WTC11 (cell line): ENCODE measurements around the gene CACNA1C. TPM values are rescaled to one million over a fixed set of nuclear protein-coding genes. Genes with fewer than 3 reads are reported as not detected.
"Not testable (repeated sequence)": the region's sequence is repeated elsewhere in the genome, so short reads cannot be mapped to it uniquely, and the experiment has no call there.

Experiments
- ATAC-seq: fragments of 200-7000 bp; cut with Tn5 transposase; 2 replicates; pipeline ENCODE4 v1.10.0; 2021; ENCODE audit warnings: mild to moderate bottlenecking, moderate library complexity
- CTCF ChIA-PET: fragments of 300-600 bp; sonication (Branson Sonifier 250); formaldehyde crosslinking; loops from one replicate; lab custom pipeline; 2021; ENCODE audit warnings: antibody characterized with exemption; lab: Charles Lee
- POLR2A ChIA-PET: fragments of 350-600 bp; sonication (Branson Sonifier 250); formaldehyde crosslinking; loops from one replicate; lab custom pipeline; 2021; ENCODE audit warnings: antibody characterized with exemption; lab: Charles Lee
- DNase-seq: peaks from one replicate; pipeline ENCODE4 v3.0.0; 2021; ENCODE audit warnings: low spot score
- H3K27ac Mint-ChIP-seq: 2 replicates; pipeline ENCODE4 v1.8.0; 2021; ENCODE audit warnings: mixed read lengths
- H3K27me3 Mint-ChIP-seq: 2 replicates; pipeline ENCODE4 v1.8.0; 2021; ENCODE audit warnings: low read depth, mild to moderate bottlenecking, moderate library complexity, mixed read lengths
- H3K36me3 Mint-ChIP-seq: 2 replicates; pipeline ENCODE4 v1.8.0; 2021; ENCODE audit warnings: mixed read lengths
- H3K4me1 Mint-ChIP-seq: 2 replicates; pipeline ENCODE4 v1.8.0; 2022; ENCODE audit warnings: mixed read lengths
- H3K4me3 Mint-ChIP-seq: 2 replicates; pipeline ENCODE4 v1.8.0; 2021; ENCODE audit warnings: mild to moderate bottlenecking, moderate library complexity, mixed read lengths
- H3K9me3 Mint-ChIP-seq: 2 replicates; pipeline ENCODE4 v1.8.0; 2021; ENCODE audit warnings: mixed read lengths
- CTCF ChIP-seq: fragments of 200-600 bp; IDR thresholded peaks from 2 replicates; pipeline ENCODE4 v1.8.0; 2022; ENCODE audit warnings: antibody characterized with exemption
- FOXP1 ChIP-seq: sonication (generic); formaldehyde crosslinking; IDR thresholded peaks from 2 replicates; pipeline ENCODE4 v1.8.0; 2022; ENCODE audit warnings: missing genetic modification reagents, mild to moderate bottlenecking, moderate library complexity, borderline replicate concordance
- GRHL2 ChIP-seq: fragments of 250-450 bp; sonication (Bioruptor Pico); IDR thresholded peaks from 2 replicates; pipeline ENCODE4 v1.8.0; 2022; ENCODE audit warnings: mild to moderate bottlenecking, moderate library complexity; ENCODE audit not compliant: insufficient replicate concordance, severe bottlenecking
- GTF2I ChIP-seq: fragments of 250-450 bp; sonication (Bioruptor Pico); conservative IDR thresholded peaks from 2 replicates; pipeline ENCODE4 v1.4.0; 2021; ENCODE audit warnings: mild to moderate bottlenecking
- HMGXB4 ChIP-seq: sonication (generic); formaldehyde crosslinking; IDR thresholded peaks from 2 replicates; pipeline ENCODE4 v1.8.1; 2023; ENCODE audit warnings: mild to moderate bottlenecking, moderate library complexity, missing genetic modification reagents
- SMAD4 ChIP-seq: sonication (generic); formaldehyde crosslinking; IDR thresholded peaks from 2 replicates; pipeline ENCODE4 v1.8.0; 2022; ENCODE audit warnings: mild to moderate bottlenecking, missing genetic modification reagents
- ZNF532 ChIP-seq: fragments of 250-450 bp; sonication (Bioruptor Pico); IDR thresholded peaks from 2 replicates; pipeline ENCODE4 v1.9.0; 2021; ENCODE audit warnings: mild to moderate bottlenecking, borderline replicate concordance
- total RNA-seq: library from RNA; stranded (reverse); gene quantifications from 3 replicates; pipeline ENCODE4 v1.2.3, GENCODE V29; 2021
- TF ChIP-seq, protein P1 (sequence below): fragments of 250-450 bp; sonication (Bioruptor Pico); IDR thresholded peaks from 2 replicates; pipeline ENCODE4 v1.9.0; 2021; ENCODE audit warnings: mild to moderate bottlenecking

CACNA1C gene
- total RNA-seq, 1 experiment from 2014 or later, result 1.7 TPM

GRCh38 chr12:2682296-2683251 is 629.8 kb downstream of the CACNA1C start (continued):
- TF ChIP-seq CTCF, result no peak
- TF ChIP-seq SMAD4 (CRISPR knock-in tag), result no peak

- H3K4me3 Mint-ChIP-seq, result no peak overlapping the region
- H3K4me1 Mint-ChIP-seq, result peaks cover 20% of the 10 kb centered on the region
- H3K36me3 Mint-ChIP-seq, result no peaks in the 10 kb centered on the region; the same call in 1 of the 2 replicates
- no peak for DNase-seq
- peak; percentile 36; the same call in 1 of the 2 replicates for ATAC-seq
- peaks cover 3% of the 10 kb centered on the region for H3K9me3 Mint-ChIP-seq
- H3K27me3 Mint-ChIP-seq, result no peaks in the 10 kb centered on the region
- no peak for TF ChIP-seq GTF2I (CRISPR knock-in tag)
- TF ChIP-seq GRHL2 (CRISPR knock-in tag), result no peak
- TF ChIP-seq HMGXB4 (CRISPR knock-in tag), result no peak
- TF ChIP-seq, protein P1, sequence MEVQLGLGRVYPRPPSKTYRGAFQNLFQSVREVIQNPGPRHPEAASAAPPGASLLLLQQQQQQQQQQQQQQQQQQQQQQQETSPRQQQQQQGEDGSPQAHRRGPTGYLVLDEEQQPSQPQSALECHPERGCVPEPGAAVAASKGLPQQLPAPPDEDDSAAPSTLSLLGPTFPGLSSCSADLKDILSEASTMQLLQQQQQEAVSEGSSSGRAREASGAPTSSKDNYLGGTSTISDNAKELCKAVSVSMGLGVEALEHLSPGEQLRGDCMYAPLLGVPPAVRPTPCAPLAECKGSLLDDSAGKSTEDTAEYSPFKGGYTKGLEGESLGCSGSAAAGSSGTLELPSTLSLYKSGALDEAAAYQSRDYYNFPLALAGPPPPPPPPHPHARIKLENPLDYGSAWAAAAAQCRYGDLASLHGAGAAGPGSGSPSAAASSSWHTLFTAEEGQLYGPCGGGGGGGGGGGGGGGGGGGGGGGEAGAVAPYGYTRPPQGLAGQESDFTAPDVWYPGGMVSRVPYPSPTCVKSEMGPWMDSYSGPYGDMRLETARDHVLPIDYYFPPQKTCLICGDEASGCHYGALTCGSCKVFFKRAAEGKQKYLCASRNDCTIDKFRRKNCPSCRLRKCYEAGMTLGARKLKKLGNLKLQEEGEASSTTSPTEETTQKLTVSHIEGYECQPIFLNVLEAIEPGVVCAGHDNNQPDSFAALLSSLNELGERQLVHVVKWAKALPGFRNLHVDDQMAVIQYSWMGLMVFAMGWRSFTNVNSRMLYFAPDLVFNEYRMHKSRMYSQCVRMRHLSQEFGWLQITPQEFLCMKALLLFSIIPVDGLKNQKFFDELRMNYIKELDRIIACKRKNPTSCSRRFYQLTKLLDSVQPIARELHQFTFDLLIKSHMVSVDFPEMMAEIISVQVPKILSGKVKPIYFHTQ (CRISPR knock-in tag), result no peak
- no peak for TF ChIP-seq FOXP1 (CRISPR knock-in tag)
- TF ChIP-seq ZNF532 (CRISPR knock-in tag), result no peak
- ChIA-PET CTCF (interaction anchor here (0.6 to 2.1 kb wide), 28 partner anchors 8 to 261 kb away, joined by 3 to 32 read pairs (median 4); partner anchors contain the start of genes FKBP4 and ITFG2), POLR2A (interaction anchor here (0.9 to 1.0 kb wide), 2 partner anchors 11 to 111 kb away, joined by 3 read pairs; partner anchors contain the start of gene FKBP4)
- H3K27ac Mint-ChIP-seq, result no peak overlapping the region
These were observed 630.7 kb downstream of the CACNA1C start for GRCh38 chr12:2683283-2684025.

DNA sequence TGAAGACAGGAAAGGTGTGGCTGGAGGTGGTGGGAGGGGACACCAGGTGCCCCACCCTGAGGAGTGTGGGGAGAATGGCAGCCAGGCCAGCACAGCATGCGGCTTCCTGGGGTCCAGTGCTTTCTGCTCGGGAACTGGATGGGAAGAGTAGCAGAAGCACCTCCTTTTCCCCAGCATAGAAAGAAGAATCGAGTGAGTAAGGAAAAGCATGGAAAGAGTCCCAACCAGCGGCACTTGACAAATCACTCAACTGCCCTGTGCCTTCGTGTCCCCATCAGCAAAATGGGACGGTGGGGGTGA is 631.2 kb downstream of the CACNA1C start:
- H3K4me1 Mint-ChIP-seq, result peaks cover 20% of the 10 kb centered on the region
- H3K4me3 Mint-ChIP-seq, H3K27me3 Mint-ChIP-seq, POLR2A ChIA-PET, H3K36me3 Mint-ChIP-seq, H3K9me3 Mint-ChIP-seq, ATAC-seq, DNase-seq, H3K27ac Mint-ChIP-seq: not testable (repeated sequence)
- CTCF ChIA-PET, result interaction anchor here (0.7 to 2.0 kb wide), 14 partner anchors 35 to 170 kb away, joined by 3 to 19 read pairs (median 4); partner anchors contain the start of gene ITFG2

DNA sequence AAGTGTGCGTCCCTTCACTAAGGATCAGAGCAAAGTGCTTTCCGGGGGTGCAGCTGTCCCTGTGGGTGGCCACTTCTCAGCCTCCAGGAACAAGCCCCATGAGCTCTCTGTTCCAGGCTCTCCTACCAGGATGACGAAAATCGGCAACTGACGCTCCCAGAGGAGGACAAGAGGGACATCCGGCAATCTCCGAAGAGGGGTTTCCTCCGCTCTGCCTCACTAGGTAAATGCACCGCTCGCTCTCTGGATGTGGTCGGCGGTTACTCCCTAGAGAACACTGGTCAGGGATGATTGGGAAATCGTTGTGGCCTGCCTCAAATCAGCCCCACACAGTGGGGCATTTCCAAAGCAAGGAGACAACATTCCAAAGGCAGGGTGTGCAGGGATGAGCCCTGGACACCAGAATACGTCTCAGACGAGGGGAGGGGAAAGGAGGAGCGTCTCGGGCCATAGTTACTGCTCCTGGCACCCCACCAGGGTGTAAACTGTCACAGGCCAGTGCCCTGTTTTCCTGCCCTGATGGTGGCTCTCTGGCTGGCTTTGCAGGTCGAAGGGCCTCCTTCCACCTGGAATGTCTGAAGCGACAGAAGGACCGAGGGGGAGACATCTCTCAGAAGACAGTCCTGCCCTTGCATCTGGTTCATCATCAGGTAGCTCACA is 633.0 kb downstream of the CACNA1C start:
- peaks cover 25% of the 10 kb centered on the region for H3K4me1 Mint-ChIP-seq
- ATAC-seq, H3K9me3 Mint-ChIP-seq, DNase-seq, H3K4me3 Mint-ChIP-seq, H3K27ac Mint-ChIP-seq, H3K36me3 Mint-ChIP-seq, POLR2A ChIA-PET: not testable (repeated sequence)
- CTCF ChIA-PET, result interaction anchor here (1.6 to 2.0 kb wide), 2 partner anchors 48 to 98 kb away, joined by 7 to 10 read pairs; no protein-coding TSS in a partner anchor
- H3K27me3 Mint-ChIP-seq, result peaks cover 13% of the 10 kb centered on the region
